AG09309 (cell line): Measurements from ENCODE around the gene POLR3A.

Experiments used
- DNase-seq: peaks from one replicate; pipeline ENCODE4 v3.0.0-alpha.2; 2010; ENCODE audit warnings: low read depth
- H3K4me3 ChIP-seq: 2 replicates; pipeline ENCODE4 v1.5.1; 2011; ENCODE audit warnings: mild to moderate bottlenecking, low read depth, low read length, moderate library complexity; ENCODE audit not compliant: control insufficient read depth
- TF ChIP-seq, protein P1 (sequence below): IDR thresholded peaks from 2 replicates; pipeline ENCODE4 v1.5.1; 2011; ENCODE audit warnings: mild to moderate bottlenecking, low read depth, low read length, inconsistent platforms; ENCODE audit not compliant: insufficient read depth, control insufficient read depth; ENCODE audit errors: missing control alignments

POLR3A gene

DNA sequence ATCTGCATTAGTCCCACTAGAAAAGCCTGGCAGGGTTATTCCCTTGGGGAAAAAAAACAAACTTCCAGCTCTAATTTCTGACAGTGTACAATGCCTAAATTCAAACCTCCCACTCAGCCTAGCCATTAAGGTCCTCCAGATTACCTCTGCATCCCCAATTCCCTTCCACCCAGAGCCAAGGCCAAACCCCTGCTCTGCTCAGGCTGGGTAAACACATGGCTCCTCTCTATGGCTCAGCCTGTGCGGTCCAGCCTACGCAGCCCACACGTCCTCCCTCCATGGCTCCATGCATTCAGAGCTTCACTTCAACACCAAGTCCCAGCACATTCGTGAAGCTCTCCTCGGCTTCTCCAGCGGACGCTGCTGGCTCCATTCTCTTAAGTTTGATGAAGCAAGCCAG, 107.9 kb downstream of the POLR3A start:
- DNase-seq, result no peak
- no peak overlapping the region for H3K4me3 ChIP-seq
- TF ChIP-seq, protein P1, sequence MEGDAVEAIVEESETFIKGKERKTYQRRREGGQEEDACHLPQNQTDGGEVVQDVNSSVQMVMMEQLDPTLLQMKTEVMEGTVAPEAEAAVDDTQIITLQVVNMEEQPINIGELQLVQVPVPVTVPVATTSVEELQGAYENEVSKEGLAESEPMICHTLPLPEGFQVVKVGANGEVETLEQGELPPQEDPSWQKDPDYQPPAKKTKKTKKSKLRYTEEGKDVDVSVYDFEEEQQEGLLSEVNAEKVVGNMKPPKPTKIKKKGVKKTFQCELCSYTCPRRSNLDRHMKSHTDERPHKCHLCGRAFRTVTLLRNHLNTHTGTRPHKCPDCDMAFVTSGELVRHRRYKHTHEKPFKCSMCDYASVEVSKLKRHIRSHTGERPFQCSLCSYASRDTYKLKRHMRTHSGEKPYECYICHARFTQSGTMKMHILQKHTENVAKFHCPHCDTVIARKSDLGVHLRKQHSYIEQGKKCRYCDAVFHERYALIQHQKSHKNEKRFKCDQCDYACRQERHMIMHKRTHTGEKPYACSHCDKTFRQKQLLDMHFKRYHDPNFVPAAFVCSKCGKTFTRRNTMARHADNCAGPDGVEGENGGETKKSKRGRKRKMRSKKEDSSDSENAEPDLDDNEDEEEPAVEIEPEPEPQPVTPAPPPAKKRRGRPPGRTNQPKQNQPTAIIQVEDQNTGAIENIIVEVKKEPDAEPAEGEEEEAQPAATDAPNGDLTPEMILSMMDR, result no peak

DNA sequence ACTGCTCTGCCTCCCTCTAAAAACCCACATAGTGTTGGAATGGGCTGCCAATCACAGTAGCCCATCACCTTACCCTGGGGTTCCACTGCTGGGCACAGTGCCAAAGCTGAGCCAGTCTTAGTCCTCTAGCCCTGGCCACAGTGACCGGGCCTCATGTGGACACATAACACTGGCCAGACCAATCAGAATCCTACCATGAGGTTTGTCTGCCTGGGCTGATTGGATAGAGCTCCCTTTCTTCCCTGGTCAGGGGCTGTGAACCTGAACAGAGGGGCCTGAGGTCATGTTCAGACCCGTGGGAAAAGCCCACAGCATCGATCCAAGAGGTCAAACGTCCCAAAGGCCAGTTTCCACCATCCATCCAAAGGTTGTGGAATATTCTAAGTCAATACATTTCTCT, 108.8 kb downstream of the POLR3A start:
- H3K4me3 ChIP-seq, result no peak overlapping the region
- TF ChIP-seq, protein P1, result no peak
- DNase-seq, result no peak

DNA sequence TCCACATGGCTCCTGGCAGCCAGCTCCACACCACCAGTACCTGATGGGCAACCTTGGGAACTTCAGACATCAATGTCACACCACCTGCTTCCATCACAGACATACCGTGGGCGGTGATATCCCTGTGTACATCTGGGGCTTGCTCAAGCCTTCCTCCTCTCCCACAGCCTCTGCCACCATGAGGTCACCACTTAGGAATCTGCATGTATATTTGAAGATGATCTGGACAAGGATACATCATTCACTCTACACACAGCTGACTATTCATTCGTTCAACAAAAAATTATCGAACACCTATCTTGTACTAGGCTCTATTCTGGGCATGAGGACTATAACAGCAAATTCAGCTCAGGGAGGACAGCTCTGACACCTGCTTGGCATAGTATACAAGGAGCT, 109.6 kb downstream of the POLR3A start:
- DNase-seq, result no peak
- TF ChIP-seq, protein P1, result no peak
- H3K4me3 ChIP-seq, result no peak overlapping the region
